GM19452 (cell line): Measurements from ENCODE around the gene ABCG8.

Experiments
- ATAC-seq: cut with Tn5 transposase; IDR thresholded peaks from one replicate; pipeline ENCODE4 v1.9.1; 2021; ENCODE audit not compliant: unreplicated experiment

Gene ABCG8

DNA sequence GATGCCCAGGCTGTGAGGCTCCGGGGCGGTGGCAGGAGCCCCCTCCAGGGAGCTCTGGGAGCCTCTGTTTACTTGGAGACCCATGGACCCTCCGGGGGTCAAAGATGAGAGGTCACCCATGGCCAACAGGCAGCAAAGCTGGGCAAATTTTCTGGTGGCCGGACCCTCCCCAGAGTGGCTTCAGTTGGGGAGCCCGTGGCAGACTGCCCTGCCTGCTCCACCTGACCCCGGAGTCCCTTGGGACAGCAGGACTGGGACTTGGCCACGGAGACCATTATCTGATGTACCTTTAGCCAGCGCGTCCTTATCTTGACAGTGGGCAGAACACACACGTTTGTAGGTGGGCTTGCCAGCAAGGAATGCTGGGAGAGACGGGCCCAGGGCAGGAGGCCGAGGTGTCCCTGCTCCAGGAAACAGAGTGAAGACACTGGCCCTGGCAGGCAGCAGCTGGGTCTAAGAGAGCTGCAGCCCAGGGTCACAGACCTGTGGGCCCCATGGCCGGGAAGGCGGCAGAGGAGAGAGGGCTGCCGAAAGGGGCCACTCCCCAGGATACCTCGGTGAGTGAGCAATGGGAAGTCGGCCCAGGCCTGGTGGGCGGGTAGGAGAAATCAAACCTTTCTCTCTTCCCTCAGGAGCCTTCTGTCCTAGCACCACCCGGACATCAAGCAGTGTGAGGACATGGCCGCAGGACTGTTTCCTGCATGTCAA, at the start of gene ABCG8, which contains the start of gene ABCG5:
TSS of gene ABCG8 (plus strand) at position 412 of the 708 bp plus-strand sequence. CDS start at position 495, 83 bp downstream.
TSS of gene ABCG5 (minus strand) at position 280 of the 708 bp plus-strand sequence. CDS start at position 120, 160 bp downstream.
- no peak for ATAC-seq

DNA sequence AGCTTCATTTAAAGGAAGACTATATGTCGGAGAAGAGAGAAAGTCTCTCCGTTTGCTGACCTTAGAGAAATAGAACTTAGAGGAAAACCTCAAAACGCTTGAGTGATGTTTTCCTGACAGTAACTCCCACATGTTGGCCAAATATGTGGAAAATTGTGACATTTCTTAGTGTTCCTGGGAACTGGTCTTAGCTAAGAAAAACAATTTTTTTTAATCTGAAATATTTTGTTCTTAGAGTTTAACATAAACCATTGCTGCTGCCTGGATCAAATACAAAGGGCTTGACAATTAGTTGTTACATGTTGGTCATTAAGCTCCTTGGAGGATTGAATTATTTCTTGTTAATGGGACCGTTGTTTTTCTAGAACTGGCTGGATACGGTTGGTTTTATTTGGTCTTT, 48.6 kb upstream of the ABCG8 start:
- no peak for ATAC-seq

DNA sequence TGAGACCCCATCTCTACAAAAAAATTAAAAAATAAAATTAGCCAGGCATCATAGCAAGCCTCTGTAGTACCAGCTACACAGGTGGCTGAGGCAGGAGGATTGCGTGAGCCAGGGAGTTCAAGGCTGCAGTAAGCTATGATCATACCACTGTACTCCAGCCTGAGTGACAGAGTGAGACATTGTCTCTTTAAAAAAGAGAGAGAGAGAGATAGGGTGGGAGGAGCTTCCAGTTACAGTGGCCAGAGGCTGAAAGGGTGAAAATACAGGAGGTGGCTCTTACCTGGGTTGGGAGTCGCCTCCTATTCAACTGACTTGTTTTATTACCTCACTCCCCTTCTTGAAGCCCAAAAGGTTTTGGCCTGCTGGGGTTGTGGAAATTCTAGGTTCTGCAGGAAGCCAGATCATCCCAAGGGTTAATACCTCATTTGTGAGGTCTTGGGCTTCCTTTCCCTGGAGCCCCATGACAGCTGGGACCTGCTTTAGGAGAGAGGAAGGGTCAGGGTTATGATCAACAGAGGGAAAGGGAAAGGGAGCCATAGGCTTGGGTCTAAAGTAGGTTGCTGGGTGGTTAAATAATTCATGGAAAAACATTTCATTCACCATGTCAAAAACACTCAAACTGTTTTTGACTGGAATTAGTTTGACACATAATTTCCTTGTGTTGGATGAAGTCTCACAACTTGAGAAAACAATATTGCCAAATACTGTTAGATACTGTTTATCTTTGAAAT, 47.6 kb upstream of the ABCG8 start:
- no peak for ATAC-seq

DNA sequence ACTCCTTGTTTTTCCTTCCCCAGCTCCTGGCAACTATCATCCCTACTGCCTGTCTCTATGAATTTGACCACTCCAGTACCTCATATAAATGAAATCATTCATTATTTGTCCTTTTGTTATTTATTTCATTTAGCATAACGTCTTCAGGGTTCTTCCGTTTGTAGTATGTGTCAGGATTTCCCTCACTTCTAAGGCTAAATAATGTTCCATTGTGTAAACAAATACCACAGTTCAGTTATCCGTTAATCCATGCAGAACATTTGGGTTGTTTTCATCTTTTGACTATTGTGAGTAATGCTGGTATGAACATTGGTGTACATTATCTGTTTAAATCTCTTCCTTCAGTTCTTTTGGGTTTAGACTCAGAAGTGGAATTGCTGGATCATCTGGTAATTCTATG, 46.1 kb upstream of the ABCG8 start:
- no peak for ATAC-seq

DNA sequence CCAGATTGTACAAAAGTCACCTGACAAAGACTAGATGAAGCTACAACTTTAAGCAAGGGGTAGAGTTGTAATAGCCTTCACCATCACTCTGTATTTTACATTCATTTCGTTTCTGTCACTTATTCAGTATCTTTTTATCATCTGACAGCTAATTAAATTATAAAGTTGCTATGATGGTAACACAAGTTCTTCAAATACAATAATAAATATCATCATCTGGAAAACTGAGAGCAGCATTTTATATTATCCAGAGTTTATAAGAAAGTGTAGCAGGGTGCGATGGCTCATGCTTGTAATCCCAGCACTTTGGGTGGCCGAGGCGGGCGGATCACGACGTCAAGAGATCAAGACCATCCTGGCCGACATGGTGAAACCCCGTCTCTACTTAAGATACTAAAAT, 43.8 kb upstream of the ABCG8 start:
- no peak for ATAC-seq

DNA sequence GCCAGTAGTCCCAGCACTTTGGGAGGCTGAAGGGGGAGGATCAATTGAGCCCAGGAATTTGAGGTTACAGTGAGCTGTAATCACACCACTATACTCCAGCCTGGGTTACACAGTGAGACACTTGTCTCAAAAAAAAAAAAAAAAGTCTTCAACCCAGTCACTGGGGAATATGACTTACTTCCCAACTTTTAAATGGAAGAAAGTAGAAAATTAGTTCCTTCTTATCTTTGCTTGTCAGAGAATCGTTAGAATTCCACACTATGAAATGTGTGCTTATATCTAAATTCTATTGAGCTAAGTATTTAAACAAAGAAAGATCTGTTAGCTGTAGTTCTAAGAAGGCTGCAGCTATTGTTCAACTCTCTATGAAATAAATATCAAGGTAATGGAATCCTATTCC, 42.6 kb upstream of the ABCG8 start:
- ATAC-seq, result no peak

DNA sequence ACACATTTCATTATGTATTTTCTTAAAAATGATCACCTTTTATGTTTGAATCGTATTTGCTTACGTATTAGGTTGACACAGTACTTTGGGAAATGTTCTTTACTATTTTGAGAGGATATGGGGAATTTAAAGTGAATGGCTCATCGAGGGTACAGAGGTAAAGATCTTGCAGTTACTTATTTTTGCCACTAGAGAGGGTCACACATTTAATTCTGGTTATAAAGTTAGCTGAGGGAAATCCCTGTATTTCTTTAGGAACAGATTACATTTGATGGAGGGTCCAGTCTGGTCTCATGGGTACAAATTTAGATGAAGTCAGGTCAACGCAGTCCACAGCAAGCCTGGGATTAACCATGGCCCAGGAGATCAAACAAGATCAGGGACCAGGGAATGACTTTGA, 40.5 kb upstream of the ABCG8 start:
- no peak for ATAC-seq

DNA sequence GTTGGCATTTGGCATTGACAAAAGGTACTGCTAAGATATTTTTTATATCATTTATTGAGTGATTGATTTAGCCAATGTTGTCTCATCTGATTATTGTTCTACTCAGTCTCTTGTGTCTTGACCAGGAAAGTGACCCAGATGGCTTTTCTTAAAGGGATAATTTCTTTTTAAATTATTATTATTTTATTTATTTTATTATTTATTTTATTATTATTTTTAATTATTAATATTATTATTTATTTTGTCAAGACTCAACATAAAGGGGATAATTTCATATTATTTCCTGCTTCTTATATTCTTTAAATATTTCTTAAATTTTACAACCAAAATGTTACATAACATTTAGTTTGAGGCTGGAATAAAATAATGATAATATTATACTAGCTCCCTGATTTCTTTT, 37.9 kb upstream of the ABCG8 start:
- no peak for ATAC-seq

DNA sequence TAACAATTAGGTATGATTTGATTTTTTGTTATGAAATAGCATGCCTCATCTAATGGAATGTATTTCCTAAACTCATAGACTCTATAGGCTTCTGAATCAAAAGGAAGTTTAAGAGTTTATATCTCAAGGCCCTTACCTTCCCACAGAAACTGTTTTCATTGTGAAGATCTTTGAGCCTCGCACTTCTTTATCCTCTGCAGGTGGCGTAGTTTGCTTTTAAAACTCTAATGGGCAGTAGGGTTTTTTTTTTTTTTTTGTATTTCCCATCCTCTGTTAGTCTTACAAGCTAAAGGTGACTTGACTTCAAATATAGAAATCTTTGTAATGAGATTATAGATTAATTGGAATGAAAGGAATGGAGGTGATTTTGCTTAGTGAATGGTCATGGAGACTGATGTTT, 36.6 kb upstream of the ABCG8 start:
- no peak for ATAC-seq

DNA sequence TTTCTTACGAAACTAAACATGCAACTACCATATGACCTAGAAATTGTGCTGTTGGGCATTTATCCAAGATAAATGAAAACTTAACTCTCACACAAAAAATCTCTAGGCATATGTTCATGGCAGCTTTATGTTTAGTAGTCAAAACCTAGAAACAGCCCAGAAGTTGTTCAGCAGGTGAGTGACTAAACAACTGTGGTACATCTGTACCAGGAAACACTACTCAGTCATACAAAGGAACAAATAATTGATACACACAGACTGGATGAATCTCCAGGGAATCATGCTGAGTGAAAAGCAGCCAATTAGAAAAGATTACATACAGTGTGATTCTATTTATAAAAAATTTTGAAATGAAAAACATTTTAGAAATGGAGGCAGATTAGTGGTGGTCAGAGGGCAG, 35.7 kb upstream of the ABCG8 start:
- no peak for ATAC-seq

DNA sequence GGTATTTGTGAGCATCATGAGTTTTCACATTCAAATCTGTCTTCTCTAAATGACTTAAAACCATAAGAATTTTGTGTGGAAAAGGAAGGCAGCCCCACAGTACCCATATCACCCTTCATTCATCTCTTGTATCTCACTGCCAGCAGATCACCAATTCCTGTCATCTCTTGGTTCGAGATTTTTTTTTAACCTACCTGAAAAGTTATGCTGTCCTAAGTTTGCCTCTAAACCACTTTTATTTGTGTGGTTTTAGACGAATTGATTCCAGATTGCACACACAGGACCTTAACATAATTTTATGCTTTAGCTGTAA, 32.1 kb upstream of the ABCG8 start:
- ATAC-seq, result no peak

DNA sequence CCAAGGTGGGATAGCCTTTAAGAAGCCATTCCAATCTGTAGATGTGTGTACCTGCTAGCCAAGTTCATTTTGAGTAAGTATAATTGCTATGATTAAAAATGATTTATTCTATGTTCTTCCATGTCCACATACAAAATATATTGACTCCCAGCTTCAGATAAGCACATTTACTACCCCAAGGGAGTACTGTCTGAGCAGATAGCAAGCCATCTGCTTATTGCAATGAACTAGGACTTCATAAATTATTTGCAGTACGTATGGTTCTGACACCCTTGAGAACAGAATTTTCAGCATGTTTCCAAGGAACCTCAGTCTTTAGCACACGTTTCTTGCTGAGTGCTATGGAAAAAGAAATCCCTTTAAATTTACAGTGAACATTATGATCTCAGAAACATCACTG, 28.3 kb upstream of the ABCG8 start:
- ATAC-seq, result no peak

DNA sequence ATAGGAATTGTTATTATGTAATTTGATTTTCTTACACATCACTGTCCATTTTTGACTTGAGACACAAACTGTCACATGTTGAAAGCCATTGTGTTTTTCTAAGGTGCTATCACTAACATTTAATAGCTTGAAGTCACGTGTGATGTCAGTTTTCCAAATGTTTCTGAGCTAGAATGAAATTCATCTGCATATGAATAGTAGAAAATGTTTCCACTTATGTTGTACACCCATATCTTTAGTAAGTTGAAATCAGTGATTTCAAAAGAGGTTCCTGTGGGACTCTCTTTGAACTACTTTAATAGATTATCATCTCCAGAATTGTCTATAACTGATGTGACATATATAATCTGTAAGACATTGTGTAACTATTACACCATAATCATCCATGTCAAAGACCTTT, 27.9 kb upstream of the ABCG8 start:
- no peak for ATAC-seq

DNA sequence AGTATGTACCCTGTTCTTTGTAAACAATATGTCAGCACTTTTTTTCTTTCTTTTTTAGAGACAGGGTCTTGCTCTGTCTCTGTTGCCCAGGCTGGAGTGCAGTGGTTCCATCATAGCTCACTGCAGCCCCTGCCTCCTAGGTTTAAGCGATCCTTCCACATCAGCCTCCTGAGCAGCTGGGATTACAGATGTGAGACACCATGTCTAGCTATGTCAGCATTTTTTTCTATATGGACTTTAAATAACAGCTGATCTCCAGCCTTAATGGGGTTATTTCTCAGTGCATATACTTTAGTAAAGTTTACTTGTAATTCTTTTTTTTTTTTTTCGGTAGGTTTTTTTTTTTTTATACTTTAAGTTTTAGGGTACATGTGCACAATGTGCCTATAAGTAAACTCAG, 26.8 kb upstream of the ABCG8 start:
- ATAC-seq, result no peak

DNA sequence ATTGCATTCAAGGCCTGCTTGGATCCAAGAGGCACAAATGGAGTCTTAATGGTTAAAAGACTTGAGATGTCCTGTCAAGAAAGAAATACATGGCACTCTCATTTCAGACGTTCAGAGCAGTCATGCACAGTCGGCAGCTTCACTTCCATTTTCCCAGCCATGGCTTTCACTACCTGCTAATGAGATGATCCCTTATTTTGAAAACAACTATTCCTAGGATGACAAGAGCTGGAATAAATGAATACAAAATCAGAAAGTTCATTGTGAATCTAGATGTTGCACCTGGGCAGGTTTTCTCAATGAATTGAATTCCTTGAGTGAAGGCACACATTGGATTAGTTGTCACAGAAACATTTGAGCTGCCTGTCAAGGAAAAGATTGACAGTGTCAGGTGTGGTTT, 25.8 kb upstream of the ABCG8 start:
- ATAC-seq, result no peak

DNA sequence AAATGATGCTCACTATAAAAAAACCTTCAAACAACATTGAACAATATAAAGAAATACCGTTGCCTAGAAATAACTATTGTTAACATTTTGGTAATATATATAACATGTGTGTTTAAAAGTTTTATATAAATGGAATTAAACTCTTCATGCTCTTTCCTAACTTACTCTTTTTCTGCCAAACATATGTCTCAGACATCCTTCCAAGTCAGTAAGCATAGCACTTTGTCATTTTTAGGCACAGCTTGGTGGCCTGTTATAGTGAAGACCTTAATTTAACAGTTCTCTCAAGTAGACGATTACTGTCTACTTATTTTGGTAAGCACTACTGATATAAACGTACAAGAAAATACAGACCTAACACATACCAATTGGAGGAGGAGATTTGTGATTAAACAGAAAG, 24.1 kb upstream of the ABCG8 start:
- no peak for ATAC-seq

DNA sequence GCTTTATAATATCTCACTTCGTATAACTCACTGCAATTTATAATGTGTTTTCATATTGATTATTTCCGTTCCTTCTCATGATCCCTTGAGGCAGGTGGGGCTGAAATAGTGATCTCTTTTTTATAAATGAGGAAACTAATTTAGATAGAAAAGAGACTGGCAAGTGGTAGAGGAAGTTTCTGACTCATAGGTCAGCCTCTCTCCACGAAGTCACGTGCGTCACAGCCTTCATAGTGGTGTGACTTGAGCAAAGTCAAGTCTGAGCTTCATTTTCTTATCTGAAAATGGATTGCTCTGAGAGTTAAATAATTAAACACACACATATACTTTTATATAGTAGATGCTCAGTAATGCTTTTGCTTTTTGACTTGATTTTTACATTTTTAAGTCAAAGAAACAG, 20.0 kb upstream of the ABCG8 start:
- no peak for ATAC-seq

DNA sequence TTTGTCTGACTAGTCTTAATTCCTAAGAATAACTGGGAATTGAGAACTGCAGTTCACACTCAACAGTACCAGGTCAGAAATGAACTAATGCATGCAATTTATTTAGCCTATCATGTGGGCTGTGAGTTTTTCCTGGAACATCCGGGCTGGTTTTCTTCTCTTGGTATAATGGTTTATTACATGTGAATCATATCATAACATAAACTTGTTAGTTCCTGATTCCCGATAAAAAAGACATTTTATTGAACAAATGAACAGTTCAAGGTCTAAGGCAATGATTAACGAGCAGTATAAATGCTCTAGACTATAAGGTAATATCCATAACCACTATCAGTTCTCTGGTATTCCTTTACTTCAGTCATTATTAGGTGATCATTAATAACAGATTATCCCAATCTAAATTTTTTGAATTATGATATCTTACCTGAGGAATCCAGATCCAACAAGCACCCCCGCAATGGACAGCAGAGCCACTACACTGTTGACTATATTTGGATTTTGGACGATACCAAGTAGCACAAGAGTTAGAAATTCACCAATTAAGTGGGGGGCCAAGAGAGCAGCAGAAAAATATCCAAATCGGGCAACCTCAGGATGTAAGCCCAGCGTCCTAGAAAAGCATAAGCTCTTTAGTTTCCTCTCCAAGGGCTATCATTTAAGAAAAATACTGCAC, 19.1 kb upstream of the ABCG8 start:
- ATAC-seq, result no peak

DNA sequence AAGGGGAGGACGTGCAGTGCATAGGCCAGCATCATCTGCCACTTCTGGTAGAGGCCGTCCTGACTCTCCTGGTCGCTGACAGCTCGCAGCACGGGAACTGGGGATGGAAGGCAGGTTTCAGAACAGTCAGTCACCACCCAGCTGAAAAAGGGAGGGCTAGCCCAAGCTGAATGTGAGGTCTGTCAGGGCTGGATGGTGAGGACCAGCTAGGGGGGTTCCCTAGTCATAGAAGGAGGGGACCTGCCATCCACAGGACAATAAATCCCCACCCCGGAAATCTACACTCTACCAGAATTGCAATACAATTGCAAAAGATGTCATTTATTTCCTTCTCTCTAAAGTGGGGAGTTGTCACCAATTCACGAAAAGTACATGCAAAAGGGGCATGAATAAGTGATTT, 15.9 kb upstream of the ABCG8 start:
- no peak for ATAC-seq

DNA sequence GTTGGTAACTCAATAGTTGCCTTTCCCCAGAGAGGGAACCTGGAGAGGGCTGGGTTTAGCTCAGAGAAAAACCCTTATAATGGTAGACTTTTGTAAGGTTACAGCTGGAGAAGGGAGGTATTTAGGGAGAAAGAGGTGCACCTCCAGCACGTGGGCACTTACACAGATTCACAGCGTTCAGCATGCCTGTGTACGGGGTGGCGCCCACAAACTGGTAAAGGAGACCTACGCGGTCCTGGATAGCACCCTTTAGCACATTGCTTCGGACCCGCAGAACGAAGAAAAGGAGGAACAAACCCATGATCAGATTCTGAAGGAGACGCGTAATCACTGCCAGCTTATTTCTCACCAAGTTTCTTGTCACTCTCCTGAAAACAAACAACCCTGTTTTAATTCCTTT, 15.0 kb upstream of the ABCG8 start:
- ATAC-seq, result no peak

DNA sequence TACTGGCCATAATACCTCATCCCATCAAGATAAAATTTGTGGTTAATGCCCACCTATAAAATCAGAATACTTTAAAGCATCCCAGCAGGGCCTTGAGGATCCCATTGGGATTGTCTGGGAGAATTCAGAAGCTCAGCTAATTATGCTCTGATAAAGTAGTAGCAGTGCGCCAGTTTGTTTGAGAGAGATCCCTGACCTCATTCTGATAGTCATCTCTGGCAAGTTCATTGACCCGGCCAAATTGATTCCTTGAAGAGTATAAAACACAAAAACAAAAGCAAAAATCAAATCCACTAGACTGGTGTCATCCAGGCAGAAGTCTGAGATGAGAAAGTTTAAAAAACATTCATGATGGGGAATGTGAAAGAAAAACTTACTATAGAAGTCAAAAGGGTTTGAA, 14.3 kb upstream of the ABCG8 start:
- ATAC-seq, result no peak

DNA sequence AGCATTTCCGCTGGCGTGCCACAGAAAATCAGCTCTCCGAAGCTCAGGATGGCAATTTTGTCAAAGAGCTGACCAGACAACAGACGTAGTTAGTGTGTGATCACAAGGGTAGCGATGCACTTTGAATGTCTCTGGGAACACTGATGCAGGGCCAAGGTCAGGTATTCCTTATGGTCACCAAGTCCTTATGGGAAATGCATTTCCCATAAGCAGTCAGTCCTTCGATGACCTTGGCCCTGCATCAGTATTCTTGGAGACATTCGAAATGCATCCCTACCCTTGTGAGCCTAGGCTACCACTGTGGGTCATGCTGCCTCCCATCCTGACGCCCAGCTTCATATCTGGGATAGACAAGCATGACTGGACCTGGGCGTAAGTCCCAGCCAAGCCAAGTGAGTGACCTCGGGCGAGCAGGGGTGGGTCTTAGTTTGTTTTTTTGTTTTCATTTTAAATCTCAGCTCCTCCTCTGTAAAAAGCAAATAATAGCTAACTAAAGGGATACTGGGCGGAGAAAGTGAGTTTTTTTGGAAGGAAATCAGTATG, 13.7 kb upstream of the ABCG8 start:
- no peak for ATAC-seq
